HepG2 (cell line): Measurements from ENCODE around the gene CYP27B1. TPM values are rescaled to one million over a fixed set of nuclear protein-coding genes. Genes with fewer than 3 reads are reported as not detected.
A peak's percentile ranks its signal among the peaks of the same experiment; 100 is the strongest.

ENCODE experiments used
- ATAD3A ChIP-seq: sonication (generic); formaldehyde crosslinking; IDR thresholded peaks from 2 replicates; pipeline ENCODE4 v1.4.0; 2020; ENCODE audit warnings: missing genetic modification reagents
- CHCHD3 ChIP-seq: sonication (generic); formaldehyde crosslinking; IDR thresholded peaks from 2 replicates; pipeline ENCODE4 v1.8.0; 2022; ENCODE audit warnings: mild to moderate bottlenecking, missing genetic modification reagents, moderate library complexity
- GZF1 ChIP-seq: sonication (generic); formaldehyde crosslinking; IDR thresholded peaks from 2 replicates; pipeline ENCODE4 v1.5.1; 2020; ENCODE audit warnings: mild to moderate bottlenecking, missing genetic modification reagents
- HES4 ChIP-seq: sonication (generic); formaldehyde crosslinking; IDR thresholded peaks from 2 replicates; pipeline ENCODE4 v1.9.0; 2021; ENCODE audit warnings: mild to moderate bottlenecking, missing genetic modification reagents, borderline replicate concordance
- HMGA1 ChIP-seq: sonication (generic); formaldehyde crosslinking; conservative IDR thresholded peaks from 2 replicates; pipeline ENCODE4 v1.4.0; 2020; ENCODE audit warnings: missing genetic modification reagents
- KAT7 ChIP-seq: IDR thresholded peaks from 2 replicates; pipeline ENCODE4 v1.6.1; 2018; ENCODE audit warnings: borderline replicate concordance, missing compliant biosample characterization
- KDM2A ChIP-seq: sonication (generic); formaldehyde crosslinking; IDR thresholded peaks from 2 replicates; pipeline ENCODE4 v1.4.0; 2020; ENCODE audit warnings: low read depth, missing genetic modification reagents, borderline replicate concordance
- KLF6 ChIP-seq: IDR thresholded peaks from 2 replicates; pipeline ENCODE4 v1.8.0; 2016; ENCODE audit warnings: missing biosample characterization, missing genetic modification reagents
- MAF1 ChIP-seq: sonication (generic); formaldehyde crosslinking; IDR thresholded peaks from 2 replicates; pipeline ENCODE4 v1.5.0; 2020; ENCODE audit warnings: missing genetic modification reagents, borderline replicate concordance
- MEIS2 ChIP-seq: sonication (generic); formaldehyde crosslinking; IDR thresholded peaks from 2 replicates; pipeline ENCODE4 v1.9.0; 2021; ENCODE audit warnings: mild to moderate bottlenecking, missing genetic modification reagents
- MTF2 ChIP-seq: sonication (generic); formaldehyde crosslinking; IDR thresholded peaks from 2 replicates; pipeline ENCODE4 v1.5.0; 2020; ENCODE audit warnings: missing genetic modification reagents, borderline replicate concordance
- MXI1 ChIP-seq: IDR thresholded peaks from 3 replicates; pipeline ENCODE4 v1.6.1; 2012; ENCODE audit warnings: low read depth, low read length, inconsistent platforms, borderline replicate concordance
- NFE2L2 ChIP-seq: fragments of 150-350 bp; IDR thresholded peaks from 2 replicates; pipeline ENCODE4 v1.6.1; 2014; ENCODE audit warnings: low read length
- NFKB2 ChIP-seq: sonication (generic); formaldehyde crosslinking; IDR thresholded peaks from 2 replicates; pipeline ENCODE4 v1.4.0; 2020; ENCODE audit warnings: missing genetic modification reagents, borderline replicate concordance
- NR2F2 ChIP-seq: IDR thresholded peaks from 2 replicates; pipeline ENCODE4 v1.6.1; 2012; ENCODE audit warnings: low read depth, inconsistent platforms, borderline replicate concordance
- RBAK ChIP-seq: sonication (generic); formaldehyde crosslinking; IDR thresholded peaks from 2 replicates; pipeline ENCODE4 v1.5.1; 2020; ENCODE audit warnings: mild to moderate bottlenecking, missing genetic modification reagents
- RBFOX2 ChIP-seq: fragments of 200-400 bp; formaldehyde crosslinking; IDR thresholded peaks from 2 replicates; pipeline ENCODE4 v1.6.1; 2017; ENCODE audit warnings: low read depth, mild to moderate bottlenecking, low read length
- RBM39 ChIP-seq: fragments of 200-400 bp; formaldehyde crosslinking; IDR thresholded peaks from one replicate; pipeline ENCODE4 v1.6.1; 2018; ENCODE audit warnings: antibody characterized with exemption, mild to moderate bottlenecking, low read depth, low read length; ENCODE audit not compliant: poor library complexity, severe bottlenecking
- TBL1XR1 ChIP-seq: fragments of 150-350 bp; IDR thresholded peaks from 2 replicates; pipeline ENCODE4 v1.6.1; 2014; ENCODE audit warnings: borderline replicate concordance, low read length; ENCODE audit not compliant: partially characterized antibody
- ZNF180 ChIP-seq: sonication (generic); formaldehyde crosslinking; IDR thresholded peaks from 2 replicates; pipeline ENCODE4 v1.4.0; 2020; ENCODE audit warnings: low read depth, missing genetic modification reagents, borderline replicate concordance
- polyA plus RNA-seq, 8 experiments: library from polyadenylated mRNA; depleted of rRNA in 3 of 8; stranded (reverse) in 7 of 8; unstranded in 1 of 8; fragments of >200 nt; fragmentation: Illumina TruSeq in 4 of 8; extraction: Trizol in 4 of 8; gene quantifications; 2 replicates each; pipeline versions ENCODE4 v1.2.1 to v1.2.3, GENCODE V29; 2011 to 2016; ENCODE audit warnings: low read depth in 4 of 8, missing spikeins in 1 of 8, mixed read lengths in 1 of 8; ENCODE audit not compliant: insufficient read depth in 1 of 8
- total RNA-seq, 5 experiments: library from RNA; depleted of rRNA; stranded (reverse); fragments of >200 nt; fragmentation: Illumina TruSeq; extraction: Trizol; gene quantifications; 2 replicates each; pipeline ENCODE4 v1.2.3, GENCODE V29; 2016; ENCODE audit warnings: low read depth in 1 of 5
- TF ChIP-seq, protein P1 (sequence below): sonication (generic); formaldehyde crosslinking; IDR thresholded peaks from 2 replicates; pipeline ENCODE4 v1.5.0; 2020; ENCODE audit warnings: mild to moderate bottlenecking, missing genetic modification reagents, borderline replicate concordance
- TF ChIP-seq, protein P2 (sequence below): sonication (generic); formaldehyde crosslinking; IDR thresholded peaks from 2 replicates; pipeline ENCODE4 v1.4.0; 2020; ENCODE audit warnings: missing genetic modification reagents
- TF ChIP-seq, protein P3 (sequence below): sonication (generic); formaldehyde crosslinking; IDR thresholded peaks from 2 replicates; pipeline ENCODE4 v1.5.0; 2020; ENCODE audit warnings: mild to moderate bottlenecking, missing genetic modification reagents

The CYP27B1 gene
- total and polyA plus RNA-seq, 2 of the 13 experiments (the other 11 are each of a cell fraction or from before 2014, with no cell fraction given) = 2.3 to 3.0 TPM

DNA sequence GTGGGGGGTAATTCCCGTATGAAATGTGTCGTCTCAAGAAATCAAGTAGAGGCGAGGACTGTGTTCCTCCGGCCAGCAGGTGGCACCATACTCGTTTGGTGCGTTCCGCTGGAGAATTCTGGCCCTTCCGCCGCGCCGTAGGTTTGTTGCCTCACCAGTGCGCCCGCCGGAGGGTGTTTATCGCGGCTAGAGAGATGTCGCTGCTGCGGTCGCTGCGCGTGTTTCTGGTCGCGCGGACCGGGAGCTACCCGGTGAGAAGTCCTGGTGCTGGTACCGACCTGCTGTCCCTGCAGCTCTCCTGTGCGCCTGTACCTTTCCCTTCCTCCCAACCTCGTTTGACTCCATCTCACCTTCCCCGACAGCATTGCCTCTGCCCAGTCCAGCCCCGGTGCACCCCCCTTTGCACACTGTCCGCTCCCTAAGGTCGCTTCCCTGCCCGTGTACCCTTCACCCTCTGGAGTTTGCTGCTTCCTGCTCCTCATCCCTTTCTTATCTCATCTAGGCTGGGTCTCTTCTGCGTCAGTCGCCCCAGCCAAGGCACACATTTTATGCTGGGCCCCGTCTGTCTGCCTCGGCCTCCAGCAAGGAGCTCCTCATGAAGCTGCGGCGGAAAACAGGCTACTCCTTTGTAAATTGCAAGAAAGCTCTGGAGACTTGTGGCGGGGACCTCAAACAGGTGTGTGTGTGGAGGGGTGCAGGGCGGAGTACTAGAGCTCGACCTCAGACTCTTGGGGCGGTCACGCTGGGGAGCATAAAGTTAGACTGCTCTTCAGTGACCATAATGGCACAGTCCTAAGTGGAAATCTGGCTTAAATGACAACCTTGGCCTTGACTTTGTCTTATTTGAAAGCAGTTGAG lies 16.0 kb upstream of the CYP27B1 start, which contains the start of gene TSFM (continued):
- TF ChIP-seq, protein P1, sequence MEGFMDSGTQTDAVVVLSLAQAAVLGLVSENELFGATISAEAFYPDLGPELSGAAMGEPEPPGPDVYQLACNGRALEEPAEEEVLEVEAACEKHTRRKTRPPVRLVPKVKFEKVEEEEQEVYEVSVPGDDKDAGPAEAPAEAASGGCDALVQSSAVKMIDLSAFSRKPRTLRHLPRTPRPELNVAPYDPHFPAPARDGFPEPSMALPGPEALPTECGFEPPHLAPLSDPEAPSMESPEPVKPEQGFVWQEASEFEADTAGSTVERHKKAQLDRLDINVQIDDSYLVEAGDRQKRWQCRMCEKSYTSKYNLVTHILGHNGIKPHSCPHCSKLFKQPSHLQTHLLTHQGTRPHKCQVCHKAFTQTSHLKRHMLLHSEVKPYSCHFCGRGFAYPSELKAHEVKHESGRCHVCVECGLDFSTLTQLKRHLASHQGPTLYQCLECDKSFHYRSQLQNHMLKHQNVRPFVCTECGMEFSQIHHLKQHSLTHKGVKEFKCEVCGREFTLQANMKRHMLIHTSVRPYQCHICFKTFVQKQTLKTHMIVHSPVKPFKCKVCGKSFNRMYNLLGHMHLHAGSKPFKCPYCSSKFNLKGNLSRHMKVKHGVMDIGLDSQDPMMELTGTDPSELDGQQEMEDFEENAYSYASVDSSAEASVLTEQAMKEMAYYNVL (CRISPR knock-in tag) = peak; percentile 64
- TF ChIP-seq TBL1XR1 (peak; percentile 28), KDM2A (CRISPR knock-in tag) (peak; percentile 100), HES4 (no peak; the same call in 1 of the 2 replicates), HMGA1 (no peak), KAT7 (peak; percentile 96; the same call in 1 of the 2 replicates), MTF2 (no peak; the same call in 1 of the 2 replicates), KLF6 (CRISPR knock-in tag) (peak; percentile 86), MEIS2 (peak; percentile 55; the same call in 1 of the 2 replicates), NFE2L2 (no peak), NR2F2 (no peak; the same call in 1 of the 2 replicates), MXI1 (peak; percentile 91; the same call in 2 of the 3 replicates), RBM39 (peak; percentile 63), GZF1 (CRISPR knock-in tag) (0 out of 2 replicates have a peak, but pooled peaks have one; percentile 21), NFKB2 (peak; percentile 94), ZNF180 (CRISPR knock-in tag) (no peak), RBFOX2 (peak; percentile 88), MAF1 (peak; percentile 87; the same call in 1 of the 2 replicates), RBAK (CRISPR knock-in tag) (peak; percentile 54; the same call in 1 of the 2 replicates), ATAD3A (CRISPR knock-in tag) (no peak), CHCHD3 (CRISPR knock-in tag) (no peak)
- TF ChIP-seq, protein P2, sequence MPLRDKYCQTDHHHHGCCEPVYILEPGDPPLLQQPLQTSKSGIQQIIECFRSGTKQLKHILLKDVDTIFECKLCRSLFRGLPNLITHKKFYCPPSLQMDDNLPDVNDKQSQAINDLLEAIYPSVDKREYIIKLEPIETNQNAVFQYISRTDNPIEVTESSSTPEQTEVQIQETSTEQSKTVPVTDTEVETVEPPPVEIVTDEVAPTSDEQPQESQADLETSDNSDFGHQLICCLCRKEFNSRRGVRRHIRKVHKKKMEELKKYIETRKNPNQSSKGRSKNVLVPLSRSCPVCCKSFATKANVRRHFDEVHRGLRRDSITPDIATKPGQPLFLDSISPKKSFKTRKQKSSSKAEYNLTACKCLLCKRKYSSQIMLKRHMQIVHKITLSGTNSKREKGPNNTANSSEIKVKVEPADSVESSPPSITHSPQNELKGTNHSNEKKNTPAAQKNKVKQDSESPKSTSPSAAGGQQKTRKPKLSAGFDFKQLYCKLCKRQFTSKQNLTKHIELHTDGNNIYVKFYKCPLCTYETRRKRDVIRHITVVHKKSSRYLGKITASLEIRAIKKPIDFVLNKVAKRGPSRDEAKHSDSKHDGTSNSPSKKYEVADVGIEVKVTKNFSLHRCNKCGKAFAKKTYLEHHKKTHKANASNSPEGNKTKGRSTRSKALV (CRISPR knock-in tag) = peak; percentile 85; the same call in 1 of the 2 replicates
- TF ChIP-seq, protein P3, sequence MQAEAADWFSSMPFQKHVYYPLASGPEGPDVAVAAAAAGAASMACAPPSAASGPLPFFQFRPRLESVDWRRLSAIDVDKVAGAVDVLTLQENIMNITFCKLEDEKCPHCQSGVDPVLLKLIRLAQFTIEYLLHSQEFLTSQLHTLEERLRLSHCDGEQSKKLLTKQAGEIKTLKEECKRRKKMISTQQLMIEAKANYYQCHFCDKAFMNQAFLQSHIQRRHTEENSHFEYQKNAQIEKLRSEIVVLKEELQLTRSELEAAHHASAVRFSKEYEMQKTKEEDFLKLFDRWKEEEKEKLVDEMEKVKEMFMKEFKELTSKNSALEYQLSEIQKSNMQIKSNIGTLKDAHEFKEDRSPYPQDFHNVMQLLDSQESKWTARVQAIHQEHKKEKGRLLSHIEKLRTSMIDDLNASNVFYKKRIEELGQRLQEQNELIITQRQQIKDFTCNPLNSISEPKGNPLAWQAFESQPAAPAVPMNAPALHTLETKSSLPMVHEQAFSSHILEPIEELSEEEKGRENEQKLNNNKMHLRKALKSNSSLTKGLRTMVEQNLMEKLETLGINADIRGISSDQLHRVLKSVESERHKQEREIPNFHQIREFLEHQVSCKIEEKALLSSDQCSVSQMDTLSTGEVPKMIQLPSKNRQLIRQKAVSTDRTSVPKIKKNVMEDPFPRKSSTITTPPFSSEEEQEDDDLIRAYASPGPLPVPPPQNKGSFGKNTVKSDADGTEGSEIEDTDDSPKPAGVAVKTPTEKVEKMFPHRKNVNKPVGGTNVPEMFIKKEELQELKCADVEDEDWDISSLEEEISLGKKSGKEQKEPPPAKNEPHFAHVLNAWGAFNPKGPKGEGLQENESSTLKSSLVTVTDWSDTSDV (CRISPR knock-in tag) = no peak
